K562 (cell line): Measurements from ENCODE around the gene SYT7. TPM values are rescaled to one million over a fixed set of nuclear protein-coding genes. Genes with fewer than 3 reads are reported as not detected.

ENCODE experiments used
- ATAC-seq: fragments of 200-7000 bp; cut with Tn5 transposase; 3 replicates; pipeline ENCODE4 v1.9.1; 2020; ENCODE audit warnings: moderate library complexity
- BruUV-seq: library from RNA; stranded (reverse); fragments of 400-500 nt; replicated peaks from 2 replicates; lab custom pipeline; 2021; lab: Mats Ljungman, UMichigan
- CTCF ChIA-PET: fragments of 300-600 bp; formaldehyde crosslinking; extraction: SDS; loops from one replicate; lab custom pipeline; 2021; ENCODE audit warnings: low intra/inter-chr PET ratio; lab: Yijun Ruan, JAX
- POLR2A ChIA-PET: fragments of 300-600, 350-650 bp; sonication (Branson Sonifier 250); formaldehyde crosslinking; extraction: SDS; loops from one replicate; lab custom pipeline; 2021; ENCODE audit warnings: antibody characterized with exemption, inconsistent platforms; lab: Yijun Ruan, JAX
- DNase-seq, 4 experiments: peaks; one replicate each; pipeline versions ENCODE4 v3.0.0 to v3.0.0-alpha.2; 2011 to 2018; ENCODE audit warnings: low spot score in 3 of 4, mixed read lengths in 3 of 4; ENCODE audit errors: extremely low read depth in 1 of 4
- FAIRE-seq: peaks from 2 replicates; lab custom pipeline; 2011; peaks lifted over from hg19 to GRCh38; lab: Jason Lieb, UNC
- H2AFZ ChIP-seq: 2 replicates; pipeline ENCODE4 v1.6.0; 2011; ENCODE audit warnings: low read depth, low read length, control low read depth, inconsistent platforms
- H3K27ac ChIP-seq: fragments of 200-600 bp; 3 replicates; pipeline ENCODE4 v1.8.0; 2011; ENCODE audit warnings: low read depth, mild to moderate bottlenecking, control low read depth, inconsistent platforms, low read length, moderate library complexity, mixed read lengths; ENCODE audit errors: extremely low read depth
- H3K27me3 ChIP-seq, 2 experiments: fragments of 300-600 bp in 1 of 2; 2 replicates in 1 of 2; 3 replicates in 1 of 2; pipeline versions ENCODE4 v1.6.0 to v1.8.0; 2011; ENCODE audit warnings: inconsistent platforms in 2 of 2, low read length in 2 of 2, mild to moderate bottlenecking in 1 of 2, mixed read lengths in 1 of 2, moderate library complexity in 1 of 2; ENCODE audit not compliant: control insufficient read depth in 2 of 2, insufficient read depth in 2 of 2
- H3K36me3 ChIP-seq: fragments of 300-600 bp; 3 replicates; pipeline ENCODE4 v1.8.0; 2011; ENCODE audit warnings: mild to moderate bottlenecking, low read length, inconsistent platforms; ENCODE audit not compliant: control insufficient read depth, insufficient read depth
- H3K4me1 ChIP-seq, 2 experiments: fragments of 200-600 bp in 1 of 2; replicated peaks in 1 of 2; 2 replicates in 1 of 2; 3 replicates in 1 of 2; pipeline versions ENCODE4 v1.5.1 to v1.8.0; 2011; ENCODE audit warnings: inconsistent platforms in 2 of 2, low read length in 2 of 2, mild to moderate bottlenecking in 1 of 2, mixed read lengths in 1 of 2, moderate library complexity in 1 of 2; ENCODE audit not compliant: control insufficient read depth in 2 of 2, insufficient read depth in 2 of 2
- H3K4me2 ChIP-seq: 2 replicates; pipeline ENCODE4 v1.6.1; 2011; ENCODE audit warnings: low read length, control low read depth, inconsistent platforms, mixed read lengths; ENCODE audit not compliant: insufficient read depth
- H3K4me3 ChIP-seq: fragments of 200-600 bp; sonication (generic), shearing (Covaris generic); 2 replicates; pipeline ENCODE4 v1.5.1; 2016; ENCODE audit warnings: control low read depth, inconsistent platforms
- H3K79me2 ChIP-seq: fragments of 200-600 bp; 3 replicates; pipeline ENCODE4 v1.8.0; 2011; ENCODE audit warnings: low read length, inconsistent platforms; ENCODE audit not compliant: control insufficient read depth, insufficient read depth
- H3K9ac ChIP-seq, 2 experiments: 2 replicates each; pipeline versions ENCODE4 v1.6.0 to v1.6.1; 2011; ENCODE audit warnings: low read depth in 2 of 2, low read length in 2 of 2, control low read depth in 1 of 2, inconsistent platforms in 1 of 2, mild to moderate bottlenecking in 1 of 2, mixed read lengths in 1 of 2; ENCODE audit not compliant: insufficient read depth in 1 of 2
- H3K9me1 ChIP-seq: one replicate; pipeline ENCODE4 v1.6.0; 2011; ENCODE audit warnings: inconsistent platforms, mild to moderate bottlenecking, low read length, moderate library complexity; ENCODE audit not compliant: control insufficient read depth, insufficient read depth
- H3K9me3 ChIP-seq: replicated peaks from 2 replicates; pipeline ENCODE4 v1.5.1; 2011; ENCODE audit warnings: low read depth, low read length, inconsistent platforms; ENCODE audit not compliant: control insufficient read depth, insufficient read depth
- H4K20me1 ChIP-seq: replicated peaks from 2 replicates; pipeline ENCODE4 v1.6.1; 2011; ENCODE audit warnings: low read length, inconsistent platforms, mixed read lengths; ENCODE audit not compliant: control insufficient read depth, insufficient read depth
- CHD7 ChIP-seq: fragments of 200-600 bp; sonication (generic); IDR thresholded peaks from one replicate; pipeline ENCODE4 v1.6.1; 2012; ENCODE audit warnings: mild to moderate bottlenecking, low read depth, low read length, inconsistent platforms
- EGR1 ChIP-seq: fragments of 450-650 bp; conservative IDR thresholded peaks from 2 replicates; pipeline ENCODE4 v1.6.1; 2017; ENCODE audit warnings: mild to moderate bottlenecking
- FOXA3 ChIP-seq, 2 experiments: fragments of 450-650 bp in 1 of 2; sonication (generic) in 1 of 2; formaldehyde crosslinking; IDR thresholded peaks in 1 of 2; conservative IDR thresholded peaks in 1 of 2; 2 replicates each; pipeline versions ENCODE4 v1.4.0 to v1.8.0; 2020 to 2022; ENCODE audit warnings: mild to moderate bottlenecking in 2 of 2, missing genetic modification reagents in 1 of 2
- KLF6 ChIP-seq: fragments of 250-450 bp; sonication (Bioruptor Pico); IDR thresholded peaks from 2 replicates; pipeline ENCODE4 v1.4.0; 2020; ENCODE audit warnings: mild to moderate bottlenecking, moderate library complexity, borderline replicate concordance
- NFIX ChIP-seq: fragments of 250-450 bp; sonication (Bioruptor Pico); IDR thresholded peaks from 2 replicates; pipeline ENCODE4 v1.4.0; 2020; ENCODE audit warnings: low read depth, mild to moderate bottlenecking, moderate library complexity
- POLR3A ChIP-seq: IDR thresholded peaks from 2 replicates; pipeline ENCODE4 v1.6.1; 2011; ENCODE audit warnings: borderline replicate concordance, mild to moderate bottlenecking, moderate library complexity; ENCODE audit not compliant: insufficient read length, insufficient read depth; ENCODE audit errors: extremely low read depth
- RBM25 ChIP-seq: fragments of 200-400 bp; formaldehyde crosslinking; IDR thresholded peaks from 2 replicates; pipeline ENCODE4 v1.6.1; 2018; ENCODE audit warnings: low read length, low read depth, moderate library complexity; ENCODE audit not compliant: severe bottlenecking
- SETDB1 ChIP-seq: IDR thresholded peaks from one replicate; pipeline ENCODE4 v1.6.1; 2012; ENCODE audit warnings: low read length, control low read depth, inconsistent platforms
- WGBS: fragments of 100-300 bp; shearing (Covaris generic); methylation state at CpG from one replicate; pipeline ENCODE4 v1.1.6; 2016; ENCODE audit warnings: low coverage, mixed read lengths; ENCODE audit not compliant: insufficient coverage; ENCODE audit errors: missing lambda C conversion rate; 5-methylcytosine and 5-hydroxymethylcytosine counted together
- in situ Hi-C: fragments of 300-500 bp; cut with MboI; formaldehyde crosslinking; loops from 4 replicates; pipeline ENCODE4 v1.15.0; 2018; ENCODE audit warnings: inconsistent platforms, mixed read lengths
- intact Hi-C: fragments of 100-400 bp; cut with micrococcal nuclease; formaldehyde crosslinking; loops from 2 replicates; pipeline ENCODE4 v1.14.2; 2022
- polyA plus RNA-seq, 8 experiments: library from polyadenylated mRNA; depleted of rRNA in 4 of 8; stranded (reverse) in 5 of 8; unstranded in 3 of 8; fragments of >200 nt; fragmentation: Nextera tagmentation in 2 of 8; fragmentation: Illumina TruSeq in 1 of 8; extraction: Ambion mirVana in 2 of 8; extraction: Trizol in 1 of 8; gene quantifications; 2 replicates each; pipeline versions ENCODE4 v1.2.1 to v1.2.3, GENCODE V29; 2011 to 2014; ENCODE audit warnings: inconsistent platforms in 1 of 8, missing spikeins in 1 of 8
- total RNA-seq, 7 experiments: library from RNA; depleted of rRNA in 6 of 7; stranded (reverse); fragments of >200 nt in 6 of 7; fragmentation: Illumina TruSeq in 2 of 7; extraction: Trizol in 2 of 7; gene quantifications; 2 replicates each; pipeline versions ENCODE4 v1.2.1 to v1.2.3, GENCODE V29; 2011 to 2021; ENCODE audit warnings: low replicate concordance in 1 of 7

Gene SYT7
- total and polyA plus RNA-seq, 9 of the 15 experiments (the other 6 are each of a cell fraction or from before 2014, with no cell fraction given): 0.01 to 0.51 (median 0.16) TPM; not detected in 1

- no peak overlapping the region for H3K27ac ChIP-seq
- H3K36me3 ChIP-seq: no peaks in the 10 kb centered on the region
- ATAC-seq (no peak), DNase-seq (no peak), FAIRE-seq (no peak)
- H4K20me1 ChIP-seq: 0 out of 2 replicates have a peak, but pooled peaks cover 4% of the 10 kb centered on the region
- ChIA-PET CTCF (no interaction called here), POLR2A (interaction anchor here (0.6 to 1.0 kb wide), 2 partner anchors 10 to 25 kb away, joined by 3 read pairs; no protein-coding TSS in a partner anchor)
- no peaks in the 10 kb centered on the region for H3K79me2 ChIP-seq
- no peak overlapping the region for H3K4me2 ChIP-seq
- H3K9me1 ChIP-seq: peaks cover 4% of the 10 kb centered on the region
- no peak overlapping the region for H3K4me3 ChIP-seq
- in situ Hi-C loops: no loop called here
- H3K9ac ChIP-seq: no peak overlapping the region
- intact Hi-C loops: no loop called here
- WGBS: 11% methylated on average over 13 of the region's 14 CpGs
- peaks cover 0 to 25% of the 10 kb centered on the region in 2 experiments; a peak in 3 of 5 replicates for H3K4me1 ChIP-seq
- no peak overlapping the region for H2AFZ ChIP-seq
- no peaks in the 10 kb centered on the region for H3K9me3 ChIP-seq
- BruUV-seq: no TSS peak
- H3K27me3 ChIP-seq: peaks cover 18 to 70% of the 10 kb centered on the region in 2 experiments
- TF ChIP-seq CHD7 (no peak), RBM25 (no peak), KLF6 (CRISPR knock-in tag) (no peak), POLR3A (no peak), NFIX (no peak), SETDB1 (no peak), EGR1 (no peak), FOXA3 (CRISPR knock-in tag; conservative IDR thresholded peaks at IDR 0.05 in 1 of 2, IDR thresholded peaks at IDR 0.05 in 1 of 2) (no peak)
Observed at GRCh38 chr11:61507012-61507768, 73.7 kb downstream of the SYT7 start.
